ENCODE data around the gene KTN1.

The KTN1 gene

GRCh38 chr14:55718551-55718950 is 138.5 kb downstream of the KTN1 start:
- no peak for DNase-seq

DNA sequence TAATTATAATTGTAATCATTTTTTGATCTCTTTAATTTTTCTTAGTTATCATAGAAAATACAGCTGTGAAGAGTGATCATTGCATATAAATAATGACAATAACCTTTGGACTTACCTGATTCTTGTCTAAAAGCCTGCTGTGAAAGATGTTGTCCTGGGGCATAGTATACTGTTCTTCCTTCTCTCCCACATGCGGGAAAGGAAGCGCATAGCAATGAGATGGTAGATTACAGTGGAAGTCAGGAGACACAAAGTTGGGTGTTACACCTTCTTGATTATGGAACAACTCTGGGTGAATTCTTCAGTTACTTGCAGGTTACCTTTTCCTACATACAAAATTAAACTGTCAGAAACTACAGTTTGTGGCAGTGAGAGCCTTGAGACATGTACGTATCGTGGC is 140.8 kb downstream of the KTN1 start:
- no peak for DNase-seq

DNA sequence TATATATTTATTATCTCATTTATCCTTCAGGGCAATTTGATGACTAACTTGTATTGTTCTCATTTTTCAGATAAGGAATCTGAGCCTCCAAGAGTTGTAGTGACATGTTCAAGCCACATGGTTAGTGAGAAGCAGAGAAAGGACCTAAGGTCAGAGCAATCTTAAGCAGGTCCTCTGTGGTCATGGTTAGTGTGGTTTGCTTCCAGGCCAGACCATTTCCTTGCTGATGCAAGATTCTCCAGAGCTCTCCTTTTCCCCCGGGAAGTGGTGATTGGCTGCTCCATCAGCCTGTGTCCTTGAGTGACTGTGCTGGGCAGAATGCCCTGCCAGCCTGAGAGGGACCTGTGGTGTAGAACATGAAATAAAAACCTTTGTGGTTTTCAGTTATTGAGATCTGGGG is 141.3 kb downstream of the KTN1 start:
- DNase-seq = no peak

- DNase-seq = no peak
Measured at GRCh38 chr14:55722054-55722453, 142.0 kb downstream of the KTN1 start.

GRCh38 chr14:55724736-55725135 is 144.7 kb downstream of the KTN1 start:
- DNase-seq = no peak

DNA sequence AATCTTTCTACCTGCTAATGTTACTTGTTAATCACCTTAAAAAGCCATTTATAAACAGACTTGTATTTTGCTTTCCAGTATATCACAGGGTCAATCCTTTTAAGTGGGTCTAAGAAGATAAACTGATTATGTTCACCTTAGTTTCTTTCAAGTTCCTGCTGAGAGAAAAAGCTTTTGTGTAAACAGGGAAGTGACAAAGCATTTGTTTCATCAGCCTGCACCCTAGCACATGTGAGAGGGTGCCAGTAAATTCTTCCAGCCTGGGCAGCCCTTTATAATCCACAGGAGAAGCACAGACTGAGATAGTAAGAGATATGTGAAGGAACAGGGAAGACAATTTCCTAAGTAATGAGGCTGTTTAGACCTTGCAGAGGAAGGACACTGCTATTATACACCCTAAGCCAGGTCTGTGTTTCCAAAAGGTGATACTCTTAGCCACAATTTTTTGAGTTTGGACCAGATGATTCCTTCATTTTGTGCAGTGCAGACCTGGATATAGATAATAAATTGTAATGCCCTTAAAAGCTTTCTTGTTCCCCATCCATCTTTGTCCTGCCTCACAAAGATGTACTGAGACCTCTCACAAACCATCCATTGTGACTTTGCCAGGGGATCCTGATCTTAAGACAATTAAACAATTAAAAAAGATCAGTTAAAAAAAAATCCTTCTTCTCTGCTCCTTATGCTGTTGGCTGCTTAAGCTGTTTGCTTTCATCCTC is 150.7 kb downstream of the KTN1 start:
- DNase-seq = no peak

DNA sequence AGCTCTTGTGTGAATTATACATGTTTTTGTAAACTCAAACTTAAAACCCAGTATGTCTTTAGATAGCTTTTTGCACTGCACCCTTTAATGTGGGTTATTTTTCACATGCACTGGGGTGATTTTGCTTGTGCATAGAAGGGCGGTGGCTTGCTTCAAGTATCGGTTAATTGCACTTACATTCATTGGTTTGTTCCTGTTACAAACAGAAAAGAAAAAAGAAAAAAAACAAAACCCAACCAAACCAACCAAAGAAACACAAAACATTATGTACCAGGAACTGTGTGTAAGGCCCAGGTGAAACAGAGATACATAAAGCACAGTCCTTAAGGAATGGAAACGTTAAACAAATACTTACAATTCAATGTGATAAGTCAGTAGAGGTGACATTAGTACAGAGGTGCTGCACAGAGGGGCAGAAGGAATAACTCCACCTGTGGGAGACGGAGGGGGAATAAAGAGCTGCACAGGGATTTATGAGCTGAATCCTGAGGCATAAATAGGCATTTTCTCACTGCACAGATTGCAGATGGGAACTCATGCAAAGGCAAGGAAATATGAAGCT is 151.4 kb downstream of the KTN1 start:
- DNase-seq = no peak

- peak; percentile 58 for DNase-seq
Measured at GRCh38 chr14:55731881-55732498, 152.0 kb downstream of the KTN1 start.

GRCh38 chr14:55733599-55733998 is 153.6 kb downstream of the KTN1 start:
- DNase-seq = no peak
